ENCODE measurements around the gene MMP11.

DNA sequence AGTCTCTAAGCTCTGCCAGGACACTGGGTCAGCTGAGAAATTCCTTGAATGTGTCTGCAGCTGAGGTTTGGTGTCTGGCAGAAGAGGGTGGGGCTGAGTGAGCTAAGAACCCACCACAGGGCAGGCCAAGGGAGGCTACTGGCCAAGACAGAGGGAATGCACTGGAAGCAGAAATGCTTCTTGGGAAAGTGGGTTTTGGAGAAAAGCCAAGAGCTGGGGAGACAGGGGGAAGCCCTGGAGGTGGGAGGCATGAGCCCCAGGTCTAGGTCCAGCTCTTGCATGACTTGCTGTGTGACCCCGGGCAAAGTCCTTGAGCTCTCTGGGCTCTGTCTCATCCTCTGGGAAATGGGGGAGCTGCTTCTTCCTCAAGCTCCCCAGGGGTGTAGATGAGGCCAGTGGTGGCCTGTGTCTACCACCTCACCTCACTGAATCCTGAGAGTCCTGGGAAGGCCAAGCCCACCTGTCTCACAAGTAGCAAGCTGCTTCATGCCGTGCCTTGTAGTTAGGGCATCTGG is 2.3 kb downstream of the MMP11 start:
- TF ChIP-seq EZH2 (IDR thresholded peaks at IDR 0.05; ENCODE audit: insufficient read depth, low read length): no peak
- TF ChIP-seq, protein P1, sequence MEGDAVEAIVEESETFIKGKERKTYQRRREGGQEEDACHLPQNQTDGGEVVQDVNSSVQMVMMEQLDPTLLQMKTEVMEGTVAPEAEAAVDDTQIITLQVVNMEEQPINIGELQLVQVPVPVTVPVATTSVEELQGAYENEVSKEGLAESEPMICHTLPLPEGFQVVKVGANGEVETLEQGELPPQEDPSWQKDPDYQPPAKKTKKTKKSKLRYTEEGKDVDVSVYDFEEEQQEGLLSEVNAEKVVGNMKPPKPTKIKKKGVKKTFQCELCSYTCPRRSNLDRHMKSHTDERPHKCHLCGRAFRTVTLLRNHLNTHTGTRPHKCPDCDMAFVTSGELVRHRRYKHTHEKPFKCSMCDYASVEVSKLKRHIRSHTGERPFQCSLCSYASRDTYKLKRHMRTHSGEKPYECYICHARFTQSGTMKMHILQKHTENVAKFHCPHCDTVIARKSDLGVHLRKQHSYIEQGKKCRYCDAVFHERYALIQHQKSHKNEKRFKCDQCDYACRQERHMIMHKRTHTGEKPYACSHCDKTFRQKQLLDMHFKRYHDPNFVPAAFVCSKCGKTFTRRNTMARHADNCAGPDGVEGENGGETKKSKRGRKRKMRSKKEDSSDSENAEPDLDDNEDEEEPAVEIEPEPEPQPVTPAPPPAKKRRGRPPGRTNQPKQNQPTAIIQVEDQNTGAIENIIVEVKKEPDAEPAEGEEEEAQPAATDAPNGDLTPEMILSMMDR (IDR thresholded peaks at IDR 0.05; ENCODE audit: insufficient read depth, low read depth, low read length): no peak

All from astrocyte (in vitro differentiated cells and primary cell).